LNCaP clone FGC (cell line): Measurements from ENCODE around the gene CHAF1A.

ENCODE experiments used
- DNase-seq: peaks from one replicate; pipeline ENCODE4 v3.0.0-alpha.2; 2011; ENCODE audit warnings: low read depth
- H3K4me3 ChIP-seq: 2 replicates; pipeline ENCODE4 v1.5.1; 2011; ENCODE audit warnings: mild to moderate bottlenecking, low read depth, low read length, control low read depth
- TF ChIP-seq, protein P1 (sequence below): IDR thresholded peaks from 2 replicates; pipeline ENCODE4 v1.5.1; 2012; ENCODE audit warnings: mild to moderate bottlenecking; ENCODE audit not compliant: control insufficient read depth, insufficient read depth; ENCODE audit errors: extremely low read depth

Gene CHAF1A

DNA sequence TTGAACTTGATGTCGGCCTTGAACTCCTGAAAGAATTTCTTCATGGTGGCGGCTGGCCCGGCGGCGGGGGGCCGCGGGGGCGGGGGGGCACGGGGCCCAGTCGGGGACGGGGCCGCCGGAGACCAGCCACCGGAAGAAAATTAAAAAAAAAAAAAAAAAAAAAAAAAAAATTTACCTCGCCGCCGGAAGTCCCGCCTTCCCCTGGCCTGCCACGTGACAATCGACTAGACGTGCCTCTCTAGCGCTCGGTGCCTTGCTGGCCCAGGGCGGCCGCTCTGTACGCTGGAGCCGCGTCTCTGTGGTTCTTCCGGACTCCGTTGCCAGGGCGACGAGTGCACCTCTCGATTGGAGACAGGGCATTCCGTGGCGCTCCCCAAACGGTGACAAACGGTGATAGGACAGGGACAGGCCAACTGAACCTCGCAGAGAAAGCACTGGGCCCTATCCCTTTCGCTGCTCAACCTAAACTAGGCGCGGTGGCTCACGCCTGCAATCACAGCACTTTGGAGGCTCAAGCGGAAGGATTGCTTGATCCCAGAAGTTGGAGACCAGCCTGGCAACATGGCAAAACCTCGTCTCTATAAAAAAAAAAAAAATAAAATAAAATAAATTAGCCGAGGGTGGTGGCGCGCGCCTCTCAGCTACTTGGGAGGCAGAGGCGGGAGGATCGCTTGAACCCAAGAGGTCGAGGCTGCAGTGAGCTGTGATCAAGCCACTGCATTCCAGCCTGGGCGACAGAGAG is 55.4 kb downstream of the CHAF1A start, which contains the start of gene UBXN6:
Gene UBXN6 (minus strand): TSS at position 141 of the 742 bp plus-strand sequence. CDS start 97 bp downstream, at position 44.
- TF ChIP-seq, protein P1, sequence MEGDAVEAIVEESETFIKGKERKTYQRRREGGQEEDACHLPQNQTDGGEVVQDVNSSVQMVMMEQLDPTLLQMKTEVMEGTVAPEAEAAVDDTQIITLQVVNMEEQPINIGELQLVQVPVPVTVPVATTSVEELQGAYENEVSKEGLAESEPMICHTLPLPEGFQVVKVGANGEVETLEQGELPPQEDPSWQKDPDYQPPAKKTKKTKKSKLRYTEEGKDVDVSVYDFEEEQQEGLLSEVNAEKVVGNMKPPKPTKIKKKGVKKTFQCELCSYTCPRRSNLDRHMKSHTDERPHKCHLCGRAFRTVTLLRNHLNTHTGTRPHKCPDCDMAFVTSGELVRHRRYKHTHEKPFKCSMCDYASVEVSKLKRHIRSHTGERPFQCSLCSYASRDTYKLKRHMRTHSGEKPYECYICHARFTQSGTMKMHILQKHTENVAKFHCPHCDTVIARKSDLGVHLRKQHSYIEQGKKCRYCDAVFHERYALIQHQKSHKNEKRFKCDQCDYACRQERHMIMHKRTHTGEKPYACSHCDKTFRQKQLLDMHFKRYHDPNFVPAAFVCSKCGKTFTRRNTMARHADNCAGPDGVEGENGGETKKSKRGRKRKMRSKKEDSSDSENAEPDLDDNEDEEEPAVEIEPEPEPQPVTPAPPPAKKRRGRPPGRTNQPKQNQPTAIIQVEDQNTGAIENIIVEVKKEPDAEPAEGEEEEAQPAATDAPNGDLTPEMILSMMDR, result no peak
- H3K4me3 ChIP-seq, result peak within 1 kb of the TSS; percentile 84
- DNase-seq, result peak; percentile 96

DNA sequence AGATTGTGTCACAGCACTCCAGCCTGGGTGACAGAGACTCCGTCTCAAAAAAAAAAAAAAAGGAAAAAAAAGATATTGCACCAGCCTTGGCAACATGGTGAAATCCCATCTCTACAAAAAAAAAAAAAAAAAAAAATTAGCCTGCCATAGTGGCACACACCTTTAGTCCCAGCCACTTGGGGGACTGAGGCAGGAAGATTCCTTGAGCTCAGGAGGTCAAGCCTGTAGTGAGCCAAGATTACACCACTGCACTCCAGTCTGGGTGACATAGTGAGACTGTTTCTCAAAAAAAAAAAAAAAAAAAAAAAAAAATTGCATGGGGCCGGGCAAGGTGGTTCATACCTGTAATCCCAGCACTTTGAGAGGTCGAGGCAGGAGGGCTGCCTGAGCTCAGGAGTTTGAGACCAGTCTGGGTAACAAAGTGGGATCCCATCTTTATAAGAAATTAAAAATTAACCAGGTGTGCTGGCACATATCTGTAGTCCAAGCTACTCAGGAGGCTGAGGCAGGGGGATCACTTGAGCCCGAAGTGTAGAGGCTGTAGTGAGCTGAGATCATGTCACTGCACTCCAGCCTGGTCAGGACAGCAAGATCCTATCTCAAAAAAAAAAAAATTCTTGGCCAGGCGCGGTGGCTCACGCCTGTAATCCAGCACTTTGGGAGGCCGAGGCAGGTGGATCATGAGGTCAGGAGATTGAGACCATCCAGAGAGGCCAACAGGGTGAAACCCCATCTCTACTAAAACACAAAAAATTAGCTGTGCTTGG is 62.6 kb downstream of the CHAF1A start:
- TF ChIP-seq, protein P1, result no peak
- H3K4me3 ChIP-seq, result no peak overlapping the region
- DNase-seq, result no peak

DNA sequence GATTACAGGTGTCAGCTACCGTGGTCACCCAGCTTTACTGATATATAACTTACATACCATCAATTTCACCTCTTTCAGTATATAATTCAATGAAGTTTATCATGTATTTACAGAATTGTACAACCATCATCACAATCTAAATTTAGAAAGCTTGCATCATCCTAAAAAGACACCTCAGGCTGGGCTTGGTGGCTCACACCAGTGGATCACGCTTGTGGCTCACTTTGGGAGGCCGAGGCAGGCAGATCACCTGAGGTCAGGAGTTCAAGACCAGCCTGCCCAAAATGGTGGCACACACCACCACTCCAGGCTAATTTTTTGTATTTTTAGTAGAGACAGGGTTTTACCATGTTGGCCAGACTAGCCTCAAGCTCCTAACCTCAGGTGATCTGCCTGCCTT is 65.4 kb downstream of the CHAF1A start:
- TF ChIP-seq, protein P1, result no peak
- no peak overlapping the region for H3K4me3 ChIP-seq
- DNase-seq, result no peak

DNA sequence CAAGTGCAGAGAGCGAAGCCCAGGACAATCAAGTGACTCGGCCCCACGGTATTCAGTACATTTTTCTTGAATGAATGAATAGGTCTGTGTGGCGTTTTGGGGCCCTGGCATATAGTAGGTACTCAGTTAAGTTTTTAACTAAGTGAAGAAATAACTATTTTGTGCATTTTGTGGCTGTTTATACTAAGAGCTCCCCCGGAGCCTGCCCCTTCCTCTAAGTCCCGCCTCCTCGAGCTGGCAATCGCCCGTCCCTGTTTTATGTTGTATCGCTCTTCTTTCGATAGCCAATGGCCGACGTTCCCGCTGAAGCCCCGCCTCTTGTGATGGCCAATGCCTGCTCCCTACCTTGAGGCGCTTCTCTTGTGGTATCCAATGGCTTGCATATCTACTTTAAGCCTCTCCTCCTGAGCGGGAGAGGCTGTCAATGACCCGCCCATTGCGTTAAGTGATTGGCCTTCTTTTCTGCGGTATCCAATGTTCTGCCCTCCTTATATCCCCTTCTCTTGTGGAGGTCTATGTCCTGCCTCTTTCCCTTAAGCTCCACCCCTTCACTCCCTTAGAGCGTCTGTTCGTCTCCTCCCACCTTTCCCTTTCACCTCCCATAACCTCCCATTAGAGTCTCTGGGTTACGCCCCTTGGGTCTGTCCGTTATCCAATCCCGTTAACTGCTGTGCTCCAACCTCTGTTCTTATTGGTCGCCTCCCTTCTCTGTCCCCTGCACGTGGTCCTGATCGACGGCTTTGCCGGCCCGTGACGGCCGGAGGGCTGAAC is 69.1 kb downstream of the CHAF1A start:
- peak; percentile 100 for DNase-seq
- H3K4me3 ChIP-seq, result peak overlapping the region; percentile 64
- TF ChIP-seq, protein P1, result no peak

DNA sequence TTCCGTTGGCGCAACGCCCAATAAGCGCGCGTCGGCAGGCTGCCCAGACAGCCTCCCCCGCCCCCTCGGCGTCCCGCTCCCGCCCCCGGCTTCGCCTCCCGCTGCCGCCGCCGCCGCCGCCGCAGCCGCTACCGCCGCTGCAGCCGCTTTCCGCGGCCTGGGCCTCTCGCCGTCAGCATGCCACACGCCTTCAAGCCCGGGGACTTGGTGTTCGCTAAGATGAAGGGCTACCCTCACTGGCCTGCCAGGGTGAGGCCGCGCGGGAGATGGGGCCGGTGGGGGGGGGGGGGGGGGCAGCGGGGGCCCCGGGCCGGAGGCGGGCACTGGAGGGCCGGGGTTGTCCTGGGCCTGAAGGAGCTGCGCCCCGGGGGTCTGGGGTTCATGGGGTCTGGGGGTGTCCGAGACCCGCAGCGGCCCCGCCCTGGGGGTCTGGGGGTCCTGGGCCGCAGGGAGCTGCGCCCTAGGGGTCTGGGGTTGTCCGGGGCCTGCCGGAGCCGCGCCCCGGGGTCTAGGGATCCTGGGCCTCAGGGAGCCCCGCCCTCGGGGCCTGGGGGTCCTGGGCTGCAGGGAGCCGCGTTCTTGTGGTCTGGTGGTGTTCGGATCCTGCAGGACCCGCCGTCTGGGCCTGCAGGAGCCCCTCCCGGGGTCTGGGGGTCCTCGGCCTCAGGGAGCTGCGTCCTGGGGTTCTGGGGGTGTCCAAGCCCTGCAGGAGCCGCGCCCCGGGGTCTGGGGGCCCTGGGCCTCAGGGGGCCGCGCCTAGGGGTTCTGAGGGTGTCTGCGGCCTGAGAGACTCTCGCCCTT is 69.9 kb downstream of the CHAF1A start, which contains the start of gene HDGFL2:
Gene HDGFL2 (plus strand): TSS at position 124 of the 801 bp plus-strand sequence. CDS start 54 bp downstream, at position 178.
- H3K4me3 ChIP-seq, result peak within 1 kb of the TSS; percentile 98
- no peak for DNase-seq
- TF ChIP-seq, protein P1, result no peak

DNA sequence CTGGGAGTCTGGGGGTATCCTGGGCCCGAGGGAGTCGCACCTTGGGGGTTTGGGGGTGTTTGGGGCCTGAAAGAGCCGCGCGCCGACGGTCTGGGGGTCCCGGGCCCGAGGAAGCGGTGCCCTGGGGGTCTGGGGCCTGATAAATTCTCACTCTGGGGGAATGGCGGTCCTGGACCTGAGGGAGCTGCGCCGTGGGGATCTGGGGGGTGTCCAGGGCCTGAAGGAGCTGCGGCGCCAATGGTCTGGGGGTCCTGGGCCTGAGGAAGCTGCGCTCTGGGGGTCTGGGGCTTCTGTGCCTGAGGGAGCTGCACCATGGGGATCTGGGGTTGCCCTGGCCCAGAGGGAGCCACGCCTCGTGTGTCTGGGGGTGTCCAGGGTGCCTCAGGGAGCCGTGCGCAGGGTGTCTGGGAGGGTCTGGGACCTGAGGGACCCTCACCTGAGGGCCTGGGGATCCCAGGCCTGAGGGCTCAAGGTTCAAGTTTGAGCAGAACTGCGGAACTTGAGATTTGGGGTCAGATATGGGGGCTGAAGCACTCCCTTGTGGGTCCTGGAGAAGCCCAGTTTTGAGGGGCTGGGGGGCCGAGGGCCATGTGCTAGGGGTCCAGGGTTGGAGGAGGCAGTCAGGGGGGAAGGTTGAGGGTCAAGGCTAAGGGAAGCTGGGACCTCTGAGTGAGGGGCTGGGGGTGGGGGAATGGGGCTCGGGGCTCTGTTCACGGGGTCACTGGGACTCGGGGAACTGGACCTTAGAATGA is 70.7 kb downstream of the CHAF1A start:
- TF ChIP-seq, protein P1, result no peak
- H3K4me3 ChIP-seq, result peak overlapping the region; percentile 98
- DNase-seq, result no peak
